Activated CD8-positive, alpha-beta memory T cell treated with anti-CD3 and anti-CD28 coated beads, Interleukin-2, amount 50 U/mL, for 1 hour (primary cell): Measurements from ENCODE around the gene RTN4.
A peak's percentile ranks its signal among the peaks of the same experiment; 100 is the strongest.

Experiments used
- DNase-seq: peaks from one replicate; pipeline ENCODE4 v3.0.0-alpha.2; 2020; ENCODE audit errors: extremely low read depth

RTN4 gene

DNA sequence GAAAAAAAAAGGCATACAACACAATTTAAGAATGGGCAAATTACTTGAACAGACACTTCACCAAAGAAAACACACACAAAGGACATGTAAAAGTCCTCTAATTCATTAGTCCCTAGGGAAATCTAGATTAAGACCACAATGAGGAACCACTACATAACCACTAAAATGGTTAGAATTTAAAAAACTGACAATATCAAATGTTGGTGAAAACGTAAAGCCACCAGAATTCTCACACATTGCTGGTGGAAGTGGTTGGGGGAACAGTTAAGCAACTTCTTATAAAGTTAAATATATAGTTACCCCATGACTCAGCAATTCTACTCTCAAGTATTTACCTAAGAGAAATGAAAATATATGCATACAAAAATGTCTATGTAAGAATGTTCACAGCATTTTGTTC lies 11.8 kb downstream of the RTN4 start:
- DNase-seq = no peak

DNA sequence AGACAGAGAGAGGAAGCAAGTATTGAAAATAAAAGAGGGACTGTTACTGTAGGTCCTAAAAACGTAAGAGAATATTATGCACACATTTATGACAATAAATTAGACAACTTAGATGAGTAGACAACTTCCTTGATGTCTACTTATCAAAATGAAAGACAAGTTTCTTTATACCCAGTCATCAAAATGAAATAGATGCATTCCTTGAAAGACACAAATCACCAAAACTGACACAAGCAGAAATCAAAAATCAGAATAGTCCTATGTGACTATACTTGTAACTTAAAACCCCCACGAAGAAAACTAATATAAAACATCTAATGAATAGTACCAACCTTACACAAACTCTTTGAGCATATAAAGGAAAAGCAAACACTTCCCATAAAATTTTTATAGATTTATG lies 14.5 kb downstream of the RTN4 start:
- no peak for DNase-seq

GRCh38 chr2:55033921-55034320 lies 16.3 kb downstream of the RTN4 start:
- DNase-seq = no peak

DNA sequence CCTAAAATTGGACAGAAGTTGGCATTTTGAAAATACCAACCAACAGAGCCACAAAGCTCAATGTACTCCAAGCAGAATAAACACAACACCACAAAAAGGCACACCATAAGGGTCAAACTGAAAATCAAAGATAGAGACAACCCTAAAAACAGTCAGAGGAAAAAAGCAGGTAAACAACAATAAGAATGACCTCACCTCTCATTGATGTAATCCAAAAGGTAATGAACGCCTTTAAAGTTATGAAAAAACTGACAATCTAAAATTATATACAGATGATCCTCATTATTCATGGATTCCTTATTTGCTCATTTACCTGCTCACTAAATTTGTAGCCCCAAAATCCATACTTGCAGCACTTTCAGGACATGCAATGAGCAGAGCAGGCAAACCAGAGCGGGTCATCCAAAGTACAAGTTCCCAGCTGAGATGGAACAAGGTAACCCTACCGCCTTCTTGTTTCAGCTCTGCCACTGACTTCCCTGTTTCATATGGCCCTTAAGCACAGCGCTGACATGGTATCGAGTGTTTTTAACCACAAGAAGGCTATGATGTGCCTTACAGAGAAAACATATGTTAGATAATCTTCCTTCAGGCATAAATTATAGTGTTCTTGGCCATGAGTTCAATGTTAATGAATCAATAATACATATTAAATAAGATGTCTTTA lies 17.0 kb downstream of the RTN4 start:
- no peak for DNase-seq

- DNase-seq = no peak
Measured at GRCh38 chr2:55031505-55031904, 18.7 kb downstream of the RTN4 start.

DNA sequence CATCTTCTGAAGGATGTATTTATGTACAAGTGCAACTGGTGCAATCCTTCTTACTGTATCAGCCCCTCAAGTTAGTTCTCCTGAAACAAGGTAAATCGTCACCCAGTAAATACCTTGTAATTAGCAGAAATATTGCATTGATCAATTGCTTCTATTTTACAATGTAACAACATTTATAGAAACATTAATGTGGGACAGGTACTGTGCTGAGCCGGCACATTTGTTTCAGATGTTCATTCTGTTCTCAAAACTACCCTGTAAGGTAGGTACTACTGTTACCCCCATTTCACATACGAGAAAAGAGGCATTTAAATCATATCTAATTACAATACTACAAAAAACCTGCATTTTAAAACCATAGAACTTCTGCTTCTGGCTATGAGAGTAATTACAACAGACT lies 19.5 kb downstream of the RTN4 start:
- DNase-seq = no peak

DNA sequence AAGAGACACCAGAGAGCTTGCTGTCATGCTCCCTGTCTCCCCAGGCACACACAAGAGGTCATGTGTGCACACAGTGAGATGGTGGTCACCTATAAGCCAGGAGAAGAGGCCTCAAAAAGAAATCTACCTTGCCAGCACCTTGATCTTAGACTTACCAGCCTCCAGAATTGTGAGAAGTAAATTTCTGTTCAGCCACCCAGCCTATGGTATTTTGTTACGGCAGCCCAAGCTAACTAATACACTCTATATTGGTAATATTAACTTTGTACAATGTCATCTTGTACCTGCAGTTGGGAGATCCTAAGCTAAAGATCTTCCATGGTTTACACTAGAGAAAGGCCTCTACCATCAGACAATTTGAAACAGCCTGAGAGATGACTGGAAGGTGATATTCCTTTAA lies 21.2 kb downstream of the RTN4 start:
- DNase-seq = no peak

GRCh38 chr2:55027226-55027625 lies 23.0 kb downstream of the RTN4 start:
- no peak for DNase-seq

- no peak for DNase-seq
Measured at GRCh38 chr2:55026202-55026601, 24.0 kb downstream of the RTN4 start.

GRCh38 chr2:55025627-55026026 lies 24.6 kb downstream of the RTN4 start:
- DNase-seq = no peak

DNA sequence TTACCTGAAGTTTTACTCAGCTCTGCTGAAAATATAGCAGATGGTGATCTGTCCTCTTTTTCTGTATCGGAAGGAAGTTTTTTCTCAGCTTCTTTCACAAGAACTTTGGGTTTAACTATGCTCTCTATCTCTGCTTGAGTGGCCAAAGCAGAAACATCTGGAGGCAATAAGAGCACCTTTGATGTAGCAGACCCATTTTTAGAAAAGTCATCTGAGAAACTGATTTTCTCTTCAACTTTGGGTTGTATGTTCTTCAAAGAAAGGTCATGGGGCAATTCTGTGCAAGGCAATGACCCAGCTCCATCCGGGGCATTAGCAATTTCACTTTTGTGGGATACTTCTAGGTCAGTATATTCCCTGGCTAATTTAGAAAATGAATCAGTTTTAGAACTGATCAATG lies 25.2 kb downstream of the RTN4 start:
- DNase-seq = no peak

- DNase-seq = no peak
Measured at GRCh38 chr2:55022476-55022875, 27.8 kb downstream of the RTN4 start.

GRCh38 chr2:55019526-55020258 lies 30.6 kb downstream of the RTN4 start:
- DNase-seq = no peak

DNA sequence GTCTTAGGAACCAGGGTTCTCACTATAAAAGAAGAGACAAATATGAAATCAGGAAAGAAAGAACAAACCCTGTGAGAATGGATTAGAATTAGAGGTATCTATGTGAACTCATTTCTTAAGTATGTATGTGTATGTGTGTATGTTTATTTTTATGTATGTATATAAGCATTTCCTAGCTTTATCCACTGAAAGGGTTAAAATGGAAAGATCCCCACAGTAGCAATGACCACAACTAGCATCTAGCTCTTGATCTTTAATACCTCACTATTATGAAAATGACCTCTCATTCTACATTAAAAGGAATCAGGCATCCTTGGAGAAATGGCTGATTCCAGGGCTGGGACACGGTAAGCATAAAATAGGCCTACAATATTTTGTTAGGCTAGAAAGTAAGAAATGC lies 31.6 kb downstream of the RTN4 start:
- no peak for DNase-seq

GRCh38 chr2:55017880-55018279 lies 32.4 kb downstream of the RTN4 start:
- no peak for DNase-seq

- DNase-seq = no peak
Measured at GRCh38 chr2:55017428-55017827, 32.8 kb downstream of the RTN4 start.

- peak; percentile 13 for DNase-seq
Measured at GRCh38 chr2:55014962-55015939, 35.0 kb downstream of the RTN4 start.

- DNase-seq = no peak
Measured at GRCh38 chr2:55013936-55014335, 36.3 kb downstream of the RTN4 start.

DNA sequence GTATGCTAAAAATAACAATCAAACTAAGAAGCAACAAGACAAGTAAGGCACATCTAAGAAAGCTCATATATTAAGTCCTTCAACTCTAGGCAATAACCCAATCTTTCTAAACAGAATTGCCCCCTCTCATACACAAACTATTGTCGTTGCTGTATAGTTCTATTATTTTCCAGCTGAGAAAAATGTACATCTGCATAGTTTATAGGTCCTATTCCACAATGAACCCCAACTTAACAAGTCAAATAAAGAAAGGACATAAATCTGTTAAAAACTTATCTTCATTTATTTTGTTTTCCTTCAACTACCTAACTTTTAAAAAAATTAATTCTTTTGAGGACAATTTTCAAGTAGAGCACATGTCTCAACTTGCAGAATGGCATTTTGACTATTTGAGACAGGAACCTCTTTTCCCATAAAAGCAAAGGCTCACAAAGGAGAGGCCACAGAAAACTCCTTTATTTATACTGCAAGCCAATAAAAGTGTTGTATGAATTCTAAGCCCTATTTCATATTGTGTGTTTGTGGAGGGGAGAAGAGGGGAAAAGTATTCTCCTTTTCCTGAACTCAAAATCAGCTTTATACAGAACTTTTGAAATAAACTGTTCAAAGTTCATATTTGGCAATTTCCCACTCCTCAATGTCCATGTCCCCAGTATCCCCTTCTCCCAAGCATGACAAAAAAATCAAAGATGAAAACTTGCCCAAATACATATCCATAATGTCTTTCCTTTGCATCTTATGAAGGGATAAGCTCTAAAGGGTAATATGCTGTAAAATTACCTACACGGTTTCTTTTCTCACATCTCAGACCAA lies 37.4 kb downstream of the RTN4 start:
- no peak for DNase-seq

DNA sequence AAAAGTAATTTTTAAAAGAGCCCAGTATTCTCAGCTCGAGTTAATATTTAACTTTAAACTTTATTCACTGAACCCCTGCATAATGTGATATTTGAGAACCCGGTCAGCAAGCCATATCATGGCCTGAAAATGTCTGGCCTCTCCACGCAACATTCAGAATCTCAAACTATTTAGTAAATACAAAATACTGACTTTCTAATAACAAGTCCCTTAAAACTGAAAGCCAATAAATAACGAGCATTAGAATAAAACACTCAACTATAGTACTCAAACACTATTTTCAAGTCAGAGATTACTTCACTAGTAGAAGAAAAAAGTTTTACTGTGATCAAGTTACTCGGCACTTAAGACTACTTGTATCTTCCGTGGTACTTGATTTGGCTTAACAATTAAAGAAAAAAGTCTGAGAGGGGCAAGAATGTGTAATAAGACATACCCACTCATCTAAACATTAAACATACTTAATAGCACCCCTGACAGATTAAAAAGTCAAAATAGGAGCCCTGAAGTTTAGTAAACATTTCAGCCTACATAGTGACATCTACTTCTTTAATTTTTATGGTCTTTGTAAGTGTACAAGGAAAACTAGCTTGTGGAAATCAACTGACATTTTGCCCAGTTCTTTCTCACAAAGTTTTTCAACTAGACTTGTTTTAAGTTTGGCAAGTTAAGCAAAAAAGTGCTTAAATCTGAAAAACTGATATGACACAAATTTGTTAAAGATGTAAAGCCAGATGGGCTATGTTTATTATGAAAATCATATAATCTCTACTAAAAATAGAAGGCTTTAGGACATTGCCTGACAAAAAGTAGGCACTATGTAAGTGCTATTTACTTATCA lies 38.2 kb downstream of the RTN4 start:
- DNase-seq = no peak

GRCh38 chr2:55010915-55011314 lies 39.3 kb downstream of the RTN4 start:
- DNase-seq = no peak
